ENCODE results near the gene DELE1.

The DELE1 gene

DNA sequence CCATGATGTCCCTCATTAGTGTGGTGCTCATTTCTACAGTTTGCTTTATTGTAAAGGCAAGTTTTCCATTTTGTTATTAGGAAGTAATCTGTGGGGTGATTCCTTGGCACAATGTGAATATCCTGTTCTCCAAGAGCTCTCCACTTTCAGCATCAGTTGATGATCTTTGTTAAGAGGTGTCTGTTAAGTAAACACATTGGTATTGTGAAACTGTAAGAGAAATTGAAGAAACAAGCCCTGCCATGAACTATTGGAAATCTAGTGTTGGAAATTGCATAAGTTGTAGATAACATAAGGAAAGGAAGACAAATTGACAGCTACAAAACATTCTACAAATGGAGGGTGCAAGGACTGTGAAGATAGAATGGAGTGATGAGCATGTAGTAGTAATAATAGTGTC, 62.4 kb downstream of the DELE1 start:
- no peak for TF ChIP-seq CTCF (conservative IDR thresholded peaks at IDR 0.05; ENCODE audit: control insufficient read depth, insufficient read depth, low read depth, low read length)
- DNase-seq (ENCODE audit: low read depth), result no peak
- no peak overlapping the region for H3K4me3 ChIP-seq (ENCODE audit: control insufficient read depth, low read depth, low read length)

DNA sequence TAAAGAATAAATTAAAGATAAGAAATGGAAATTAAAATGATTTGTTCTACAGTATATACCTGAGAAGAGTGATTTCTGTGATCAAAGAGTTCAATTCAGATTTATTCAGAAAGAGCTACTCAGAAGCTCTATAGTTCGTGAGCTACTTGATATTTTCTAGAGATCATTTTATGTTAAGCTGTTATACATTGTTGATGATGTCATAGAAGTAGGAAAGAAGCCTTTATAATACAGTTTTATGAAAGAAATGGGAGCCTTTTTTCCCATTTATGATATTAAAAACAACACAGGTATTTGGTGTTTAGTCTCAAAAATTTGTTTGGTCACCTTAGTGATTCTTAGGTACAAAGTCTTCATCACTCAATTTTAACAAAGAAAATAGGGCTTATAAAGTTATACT, 66.0 kb downstream of the DELE1 start:
- no peak for TF ChIP-seq CTCF (conservative IDR thresholded peaks at IDR 0.05; ENCODE audit: control insufficient read depth, insufficient read depth, low read depth, low read length)
- H3K4me3 ChIP-seq (ENCODE audit: control insufficient read depth, low read depth, low read length), result no peak overlapping the region
- no peak for DNase-seq (ENCODE audit: low read depth)

All from fibroblast of mammary gland (primary cell).